Measurements from ENCODE around the gene NMNAT1.
"Not testable (repeated sequence)": the region's sequence is repeated elsewhere in the genome, so short reads cannot be mapped to it uniquely, and the experiment has no call there.

NMNAT1 gene

DNA sequence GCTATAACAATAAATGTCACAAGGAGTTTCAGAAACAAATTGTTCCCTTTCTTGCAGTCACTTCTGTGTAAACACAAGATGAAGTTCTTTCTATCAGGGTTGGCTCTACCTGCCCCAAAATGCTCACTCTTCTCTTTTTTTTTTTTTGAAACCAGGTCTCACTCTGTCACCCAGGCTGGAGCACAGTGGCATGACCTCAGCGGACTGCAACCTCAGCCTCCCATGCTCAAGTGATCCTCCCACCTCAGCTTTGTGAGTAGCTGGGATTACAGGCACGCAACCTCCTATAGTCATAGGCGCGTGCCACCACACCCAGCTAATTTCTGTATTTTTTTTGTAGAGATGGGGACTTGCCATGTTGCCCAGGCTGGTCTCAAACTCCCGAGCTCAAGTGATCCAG lies 22.7 kb upstream of the NMNAT1 start:
- DNase-seq: no peak

DNA sequence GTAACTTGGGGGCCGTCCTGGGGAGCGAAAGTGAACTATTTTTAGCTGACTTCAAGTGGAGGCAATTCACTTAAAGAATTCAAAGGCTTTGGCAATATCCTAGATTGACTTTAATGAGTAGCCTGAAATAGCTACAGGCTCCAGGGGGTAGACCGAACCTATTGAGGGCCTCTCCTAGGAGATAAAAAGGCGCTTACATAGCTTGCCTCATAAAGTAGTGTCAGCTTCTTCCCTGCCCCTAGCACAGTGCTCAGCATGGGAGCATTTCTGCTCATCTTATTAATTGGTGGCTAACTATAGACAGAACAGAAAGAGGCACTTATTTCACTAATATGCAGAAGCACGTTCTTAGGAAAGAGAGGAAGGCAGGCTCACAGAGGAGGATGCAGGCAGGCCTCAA lies 20.9 kb upstream of the NMNAT1 start:
- no peak for DNase-seq

DNA sequence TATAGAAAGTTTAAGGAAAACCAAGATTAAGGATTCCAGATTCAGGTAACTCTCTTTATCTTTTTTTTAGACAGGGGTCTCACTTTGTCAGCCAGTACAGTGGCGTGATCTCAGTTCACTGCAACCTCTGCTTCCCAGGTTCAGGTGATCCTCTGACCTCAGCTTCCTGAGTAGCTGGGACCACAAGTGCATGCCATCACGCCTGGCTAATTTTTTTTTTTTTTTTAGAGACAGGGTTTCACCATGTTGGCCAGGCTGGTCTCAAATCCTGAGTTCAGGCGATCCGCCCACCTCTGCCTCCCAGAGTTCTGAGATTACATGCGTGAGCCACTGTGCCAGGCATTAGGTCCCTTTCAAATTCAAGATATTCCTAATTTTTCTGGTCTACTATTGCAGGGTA lies 16.0 kb upstream of the NMNAT1 start:
- no peak for DNase-seq

DNA sequence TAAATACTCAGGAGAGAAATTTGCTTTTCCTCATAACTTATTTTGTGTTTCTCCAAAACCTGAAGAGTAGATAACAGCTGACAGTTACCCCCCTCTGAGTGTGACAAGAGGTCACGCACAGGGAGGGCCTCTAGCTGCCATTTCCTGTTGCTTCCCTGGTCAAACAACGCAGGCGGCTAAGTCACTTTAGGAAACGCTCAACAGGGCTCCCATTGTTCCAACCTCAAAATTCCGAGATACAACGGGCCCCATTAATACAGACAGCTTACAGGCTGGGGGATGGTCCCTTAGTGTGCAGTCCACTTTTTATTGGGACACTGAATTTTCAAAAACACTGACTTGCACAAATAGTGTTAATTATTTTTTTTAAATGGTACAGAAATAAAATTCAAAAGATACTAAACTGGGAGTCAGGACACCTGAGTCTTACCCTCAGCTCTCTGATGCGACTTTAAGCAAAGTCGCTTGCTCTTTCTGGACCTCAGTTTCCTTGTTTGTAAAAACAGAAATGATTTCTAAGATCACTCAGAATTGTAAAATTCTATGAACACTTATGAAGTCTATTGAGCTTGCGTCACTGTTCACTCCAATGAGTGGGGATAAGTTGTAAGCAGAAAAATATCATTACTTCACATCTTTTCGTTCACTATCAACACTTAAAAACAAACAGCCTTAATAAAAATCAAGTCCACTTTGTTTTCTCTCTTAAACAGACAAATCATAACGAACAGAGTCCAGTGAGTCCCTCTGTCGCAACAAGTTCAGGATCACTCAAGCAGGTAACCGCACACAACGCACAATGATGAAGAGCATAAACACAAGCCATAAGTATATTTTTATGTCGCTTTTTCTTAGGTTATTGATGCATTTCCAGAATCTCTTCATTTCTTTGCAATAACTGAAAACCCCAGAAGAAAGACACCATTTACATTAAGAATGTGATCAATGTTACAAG lies 13.6 kb upstream of the NMNAT1 start:
- DNase-seq: peak in 10 of 14 donors; percentile 10 to 74 (median 47)

DNA sequence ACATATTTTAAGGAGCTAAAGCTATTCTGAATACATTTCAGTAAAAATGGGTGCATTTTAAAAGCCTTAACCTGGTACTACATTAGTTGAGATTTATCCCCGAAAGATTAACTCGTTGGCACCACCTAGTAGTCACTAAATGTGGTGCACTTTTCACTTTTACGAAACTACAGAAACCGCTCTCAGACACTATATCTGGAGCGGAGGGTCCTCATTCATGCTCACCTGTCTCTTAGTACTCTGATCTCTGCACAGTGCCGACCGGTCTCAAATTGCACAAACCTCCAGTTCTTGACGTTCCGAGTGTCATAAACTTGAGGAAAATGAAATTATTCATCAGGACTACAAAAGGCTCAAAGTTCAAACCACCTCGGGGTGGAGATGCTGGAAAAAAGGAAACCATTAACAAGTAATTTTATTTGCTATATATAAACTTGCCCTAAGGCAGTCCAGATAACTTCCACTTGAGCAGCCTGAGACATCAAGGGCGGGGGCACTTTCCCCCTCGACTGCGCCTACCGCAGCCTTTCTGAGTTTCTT lies 806 bp upstream of the NMNAT1 start:
- peak in 1 of 14 donors; percentile 4 for DNase-seq

DNA sequence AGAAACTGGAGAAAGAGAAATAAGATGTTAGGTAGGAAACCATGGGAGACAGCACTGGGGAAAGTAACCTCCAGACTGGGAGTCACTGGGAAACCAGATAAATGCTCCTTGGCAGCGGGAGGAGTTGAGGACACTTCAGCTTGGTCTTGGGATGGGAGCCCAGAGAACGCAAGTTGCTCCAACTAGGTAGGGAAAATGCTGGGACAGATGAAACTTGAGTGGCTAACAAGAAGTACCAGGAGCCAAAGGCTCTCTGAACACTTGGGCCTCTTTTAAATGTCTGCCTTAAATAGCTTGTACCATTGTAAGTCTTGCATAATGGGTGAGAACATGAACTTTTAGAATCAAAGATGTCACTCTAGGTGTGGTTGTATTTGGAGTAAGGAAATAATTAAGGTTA lies 3.0 kb downstream of the NMNAT1 start:
- DNase-seq: no peak

DNA sequence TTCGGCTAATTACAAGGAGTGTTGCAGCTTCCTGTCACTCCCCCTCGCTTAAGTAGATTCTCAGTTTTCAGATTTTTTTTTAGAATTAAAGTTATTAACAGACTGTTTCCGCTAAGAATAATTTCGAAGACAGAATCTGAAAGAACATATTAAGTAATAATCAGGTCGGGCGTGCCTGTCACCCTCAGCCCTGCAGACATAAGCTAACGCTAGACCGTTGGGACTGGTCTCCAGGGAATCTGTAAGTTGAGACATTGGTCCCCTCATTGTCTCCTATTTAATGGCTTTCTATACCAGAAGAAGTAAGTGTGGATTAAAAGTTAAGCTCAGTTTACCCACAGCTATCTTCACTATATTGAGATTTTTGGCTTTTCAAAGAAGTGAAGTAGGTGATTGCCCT lies 14.5 kb downstream of the NMNAT1 start:
- DNase-seq: no peak

DNA sequence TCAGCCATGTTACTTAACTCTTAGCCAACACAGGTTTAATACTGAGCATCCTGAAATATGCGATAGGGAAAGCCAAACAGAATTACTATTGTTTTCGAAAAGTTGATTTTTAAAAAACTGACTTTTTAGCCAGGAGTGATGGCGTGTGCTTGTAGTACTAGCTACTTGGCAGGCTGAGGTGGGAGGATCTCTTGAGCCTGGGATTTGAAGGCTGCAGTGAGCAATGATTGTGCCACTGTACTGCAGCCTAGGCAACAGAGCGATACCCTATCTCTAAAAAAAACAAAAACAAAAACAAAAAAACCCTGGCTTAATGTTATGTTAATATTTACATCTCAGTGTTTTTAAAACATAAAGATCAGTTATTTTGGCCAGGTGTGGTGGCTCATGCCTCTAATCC lies 16.7 kb downstream of the NMNAT1 start:
- no peak for DNase-seq

DNA sequence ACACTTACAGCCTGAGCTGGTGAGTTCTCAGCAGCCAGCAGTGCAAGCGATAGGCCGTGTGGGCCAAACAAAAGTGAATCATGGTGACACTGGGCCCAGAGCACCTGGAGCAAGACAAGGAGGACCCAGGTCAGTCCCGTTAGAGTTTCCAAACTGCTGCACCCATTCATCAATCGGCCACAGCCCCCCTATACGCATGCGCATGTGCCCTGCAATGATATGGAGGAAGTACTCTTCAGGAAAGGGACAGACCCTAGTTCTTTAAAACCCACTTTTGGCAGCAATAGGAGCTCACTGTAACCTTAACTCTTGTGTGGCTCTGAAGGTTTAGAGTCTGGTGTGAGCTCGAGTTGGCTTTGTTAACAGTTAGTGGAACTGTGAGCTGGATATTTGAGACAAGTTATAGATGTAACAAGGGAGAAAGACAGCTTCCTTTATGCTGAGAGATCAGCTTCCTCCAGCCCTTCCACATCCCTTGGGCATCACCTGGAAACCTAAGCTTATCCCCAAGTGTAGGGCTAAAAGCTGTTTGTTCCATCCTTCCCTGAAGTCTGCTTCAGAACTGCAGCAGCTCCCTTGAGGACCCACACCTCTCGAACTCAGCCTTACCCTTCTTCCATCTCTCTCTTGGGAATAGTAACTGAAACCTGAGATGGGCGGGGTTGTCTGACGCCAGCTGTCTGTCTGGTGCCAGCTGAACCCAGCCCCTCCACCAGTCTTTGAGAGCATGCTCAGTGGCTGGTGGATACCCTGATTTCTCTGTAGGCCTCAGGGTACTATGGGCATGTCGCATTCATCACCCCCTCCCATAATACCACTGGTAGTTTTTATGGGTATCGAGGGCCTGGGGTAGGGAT lies 17.7 kb downstream of the NMNAT1 start:
- DNase-seq: no peak

DNA sequence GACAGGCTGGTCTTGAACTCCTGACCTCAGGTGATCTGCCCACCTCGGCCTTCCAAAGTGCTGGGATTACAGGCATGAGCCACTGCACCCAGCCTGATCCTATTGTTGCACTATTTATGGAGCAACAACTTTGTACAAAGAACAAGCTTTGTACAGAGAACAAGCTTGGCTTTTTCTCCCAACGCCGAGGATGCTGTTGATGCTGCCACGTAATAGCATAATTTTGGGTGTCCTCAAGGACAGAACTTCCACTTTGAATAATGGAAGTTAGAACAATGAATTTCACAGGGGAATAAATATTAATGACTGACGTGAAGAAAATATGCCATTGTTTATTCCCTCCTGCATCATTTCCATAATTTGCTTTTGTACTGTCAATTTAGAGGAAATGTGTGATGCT lies 41.0 kb downstream of the NMNAT1 start:
- DNase-seq: peak in 3 of 14 donors; percentile 4 to 14 (median 4)

DNA sequence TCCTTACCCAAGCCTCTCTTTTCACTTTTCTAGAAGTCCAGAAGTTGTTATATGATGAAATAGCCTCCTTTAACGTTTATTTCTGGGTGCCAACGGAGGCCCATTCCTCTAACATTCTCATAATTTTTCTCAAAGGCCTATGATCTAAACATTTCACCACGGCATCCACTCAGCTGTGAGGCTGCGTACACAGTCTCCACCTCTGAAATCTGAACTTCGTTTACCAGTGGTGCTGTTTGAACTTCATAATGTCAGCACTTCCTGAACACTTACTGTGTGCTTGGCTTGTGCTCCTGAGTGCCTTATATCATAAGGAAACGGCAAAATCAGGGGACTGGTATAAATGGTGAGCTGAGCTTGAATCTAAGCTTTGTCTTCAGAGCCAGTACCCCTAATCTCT lies 41.7 kb downstream of the NMNAT1 start:
- no peak for DNase-seq

DNA sequence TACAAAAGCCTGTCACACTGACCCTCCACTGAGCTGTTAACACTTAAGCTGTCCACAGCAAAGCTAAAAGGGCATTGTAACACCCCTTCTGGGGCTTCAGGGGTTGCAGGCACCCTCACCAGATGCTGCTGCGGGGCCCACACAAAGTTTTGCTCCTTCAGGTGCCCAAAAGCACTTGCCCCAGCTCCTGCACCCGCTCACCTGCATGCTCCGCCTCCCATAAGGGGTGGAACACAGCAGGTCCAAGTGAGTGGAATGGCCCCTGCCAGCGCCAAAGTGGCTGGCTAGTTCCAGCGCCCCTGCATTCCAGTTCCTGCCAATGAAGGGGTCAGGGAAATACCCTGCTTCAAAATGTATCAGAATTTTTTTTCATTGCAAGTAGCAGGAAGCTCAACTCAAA lies 46.5 kb downstream of the NMNAT1 start:
- no peak for DNase-seq

DNA sequence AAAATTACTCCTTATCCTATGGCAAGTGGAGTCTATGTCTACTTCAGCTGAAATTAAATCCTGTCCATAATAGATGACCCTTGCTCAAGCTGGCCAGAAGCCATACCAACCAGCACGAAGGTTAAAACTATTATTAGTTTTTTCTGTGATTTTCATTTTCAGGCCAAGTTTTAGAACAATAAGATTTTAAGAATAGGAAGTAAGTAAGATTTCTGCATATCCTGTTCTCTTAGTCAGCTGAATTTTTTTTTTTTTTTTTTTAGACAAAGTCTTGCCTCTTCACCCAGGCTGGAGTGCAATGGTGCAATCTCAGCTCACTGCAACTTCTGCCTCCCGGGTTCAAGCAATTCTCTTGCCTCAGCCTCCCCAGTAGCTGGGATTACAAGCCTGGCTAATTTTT lies 47.7 kb downstream of the NMNAT1 start:
- DNase-seq: no peak

DNA sequence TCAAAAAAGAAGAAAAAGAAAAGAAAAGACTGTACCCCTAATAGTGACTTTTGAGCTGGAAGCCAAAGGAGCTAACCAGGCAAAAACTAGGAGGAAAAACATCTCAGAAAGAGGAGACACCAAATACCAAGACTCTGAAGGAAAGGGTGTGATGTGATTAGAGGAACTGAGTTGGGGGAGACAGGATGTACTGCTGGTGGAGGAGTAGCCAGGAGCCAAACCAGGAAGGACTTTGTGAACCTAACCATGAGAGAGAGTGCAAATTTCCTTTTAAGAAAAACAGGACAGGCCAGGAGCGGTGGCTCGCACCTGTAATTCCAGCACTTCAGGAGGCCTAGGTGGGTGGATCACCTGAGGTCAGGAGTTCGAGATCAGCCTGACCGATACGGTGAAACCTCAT lies 49.6 kb downstream of the NMNAT1 start:
- DNase-seq: no peak

DNA sequence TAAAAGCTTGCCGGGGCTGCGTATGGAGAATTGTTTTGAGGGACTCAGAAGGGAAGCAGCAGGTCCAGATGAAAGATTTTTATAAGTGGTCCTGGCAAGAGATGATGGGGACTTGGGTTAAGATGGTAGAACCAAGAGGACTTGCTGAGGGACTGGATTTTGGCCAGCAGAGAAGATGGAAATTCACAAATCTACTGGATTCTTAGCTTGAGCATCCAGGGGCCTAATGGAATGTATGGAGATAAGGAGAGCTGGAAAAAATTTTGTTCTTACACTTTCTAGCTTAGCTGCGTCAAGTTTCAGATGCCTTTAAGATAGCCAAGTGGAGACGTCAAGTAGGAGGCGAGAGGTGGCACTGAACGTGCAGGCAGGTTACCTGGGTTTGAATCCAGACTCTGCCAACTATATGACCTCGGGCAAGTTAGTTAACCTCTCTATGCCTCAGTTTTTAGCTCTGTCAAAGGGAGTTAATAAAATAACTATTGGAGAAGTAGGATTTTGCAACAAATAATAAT lies 50.3 kb downstream of the NMNAT1 start:
- no peak for DNase-seq

DNA sequence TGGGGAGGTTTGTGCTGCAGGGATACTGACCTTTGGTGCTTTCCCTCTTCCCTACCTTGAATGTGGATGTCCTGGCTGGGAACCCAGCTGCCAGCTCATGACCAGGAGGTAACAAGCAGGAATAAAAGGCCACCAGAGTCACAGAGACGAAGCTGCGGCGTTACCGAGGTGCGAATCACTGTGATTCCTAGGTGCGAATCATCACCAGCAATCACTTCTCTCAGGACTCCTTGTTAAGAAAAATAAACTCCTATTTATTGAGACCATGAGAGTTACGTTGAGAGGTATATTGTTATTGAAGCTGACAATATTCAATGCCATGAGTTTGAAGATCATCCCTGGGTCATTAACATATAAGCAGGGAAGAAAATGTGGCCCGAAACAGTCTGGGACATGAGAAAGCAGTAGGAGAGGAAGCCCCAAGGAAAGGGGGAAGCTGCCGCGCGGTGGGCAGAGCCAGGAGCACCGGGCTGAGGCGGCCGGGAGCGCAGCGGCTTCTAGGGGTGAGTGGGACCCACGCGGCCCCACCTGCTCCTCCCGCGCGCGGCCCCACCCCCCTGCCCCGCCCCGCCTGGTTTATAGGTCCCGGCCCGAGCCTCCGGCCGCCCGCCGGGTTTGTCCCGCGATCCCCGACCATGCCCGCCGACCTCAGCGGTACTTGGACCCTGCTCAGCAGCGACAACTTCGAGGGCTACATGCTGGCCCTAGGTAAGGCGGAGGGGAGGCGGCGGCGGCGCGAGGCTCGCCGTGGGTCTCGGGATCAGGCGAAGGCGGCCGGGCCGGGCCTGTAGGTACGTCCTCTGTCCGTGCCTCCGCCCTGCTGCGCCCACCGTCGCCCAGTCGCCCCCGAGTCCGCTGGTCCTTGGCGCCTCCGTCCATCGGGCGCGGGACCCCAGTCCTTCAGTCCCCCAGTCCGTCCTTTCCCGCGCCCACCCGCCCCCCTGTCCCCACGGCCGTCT lies 53.6 kb downstream of the NMNAT1 start, which contains the start of gene RBP7:
RBP7 (plus strand) TSS at position 605 of the 959 bp plus-strand sequence; CDS start at position 636, 31 bp downstream.
- peak in 1 of 14 donors; percentile 22 for DNase-seq

DNA sequence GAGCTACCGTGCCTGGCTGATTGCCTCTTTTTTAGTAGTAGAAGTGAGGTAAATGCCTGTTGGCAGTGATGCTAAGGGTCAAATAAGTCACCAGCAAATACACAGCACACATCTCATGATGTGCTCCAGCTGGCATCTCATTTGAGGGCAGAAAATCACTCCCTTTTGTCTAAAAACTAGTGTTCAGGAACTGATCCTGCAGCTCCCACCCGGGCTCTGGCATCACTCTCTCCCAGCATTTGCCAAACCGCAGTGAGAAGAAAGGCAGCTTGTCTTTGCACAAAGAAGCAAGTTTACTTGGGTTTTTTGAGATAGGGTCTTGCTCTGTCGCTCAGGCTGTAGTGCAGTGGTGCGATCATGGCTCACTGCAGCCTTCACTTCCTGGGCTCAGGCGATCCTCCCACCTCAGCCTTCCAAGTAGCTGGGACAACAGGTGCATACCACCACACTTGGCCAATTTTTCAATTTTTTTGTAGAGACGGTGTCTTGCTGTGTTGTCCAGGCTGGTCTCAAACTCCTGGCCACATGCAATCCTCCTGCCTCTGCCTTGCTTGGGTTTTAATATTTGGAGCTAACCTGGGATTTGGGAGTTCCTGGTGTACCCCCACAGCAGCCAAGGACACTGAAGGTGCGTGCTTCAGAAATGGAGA lies 57.9 kb downstream of the NMNAT1 start:
- peak in 10 of 14 donors; percentile 4 to 68 (median 34) for DNase-seq

DNA sequence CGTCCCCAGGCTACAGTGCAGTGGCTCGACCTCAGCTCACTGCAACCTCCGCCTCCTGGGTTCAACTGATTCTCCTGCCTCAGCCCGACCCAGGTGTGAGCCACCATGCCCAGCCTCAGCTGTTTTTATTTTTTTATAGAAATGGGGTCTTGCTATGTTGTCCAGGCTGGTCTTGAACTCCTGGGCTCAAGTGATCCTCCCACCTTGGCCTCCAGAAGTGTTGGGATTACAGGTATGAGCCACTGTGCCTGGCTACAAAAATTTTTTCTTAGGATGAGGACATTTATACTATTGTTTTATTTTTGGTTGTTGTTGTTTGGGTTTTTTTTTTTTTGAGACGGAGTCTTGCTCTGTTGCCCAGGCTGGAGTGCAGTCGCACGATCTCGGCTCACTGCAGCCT lies 62.0 kb downstream of the NMNAT1 start:
- not testable (repeated sequence) for DNase-seq

DNA sequence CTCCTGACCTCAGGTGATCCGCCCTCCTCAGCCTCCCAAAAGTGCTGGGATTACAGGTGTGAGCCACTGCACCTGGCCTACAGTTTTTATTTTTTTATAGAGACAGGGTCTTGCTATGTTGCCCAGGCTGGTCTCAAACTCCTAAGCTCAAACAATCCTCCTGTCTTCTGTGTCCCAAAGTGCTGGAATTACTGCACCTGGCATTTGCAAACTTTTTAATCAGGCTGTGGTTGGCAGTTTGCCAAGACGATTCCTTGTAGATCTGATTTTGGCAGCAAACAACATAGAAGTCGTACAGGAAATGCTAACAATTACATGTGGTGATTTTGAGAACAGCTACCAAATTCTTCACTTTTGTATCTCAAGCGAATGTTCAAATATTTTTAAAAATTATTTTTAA lies 63.9 kb downstream of the NMNAT1 start:
- DNase-seq: no peak

DNA sequence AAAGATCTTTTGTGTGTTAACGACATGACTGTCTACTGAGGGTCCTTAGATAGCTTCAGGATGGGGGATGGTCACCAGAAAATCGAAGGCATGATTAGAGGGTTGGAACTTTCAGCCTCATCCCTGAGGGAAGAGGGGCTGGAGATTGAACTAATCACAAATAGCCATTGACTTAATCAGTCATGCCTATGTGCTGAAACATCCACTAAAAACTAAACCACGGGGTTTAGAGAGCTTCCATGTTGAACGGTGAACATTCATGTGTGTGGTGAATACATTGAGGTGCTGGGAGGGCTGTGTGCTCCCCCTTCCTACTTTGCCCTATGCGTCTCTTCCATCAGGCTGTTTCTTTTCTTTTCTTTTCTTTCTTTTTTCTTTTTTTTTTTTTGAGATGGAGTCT lies 70.7 kb downstream of the NMNAT1 start:
- DNase-seq: no peak

DNA sequence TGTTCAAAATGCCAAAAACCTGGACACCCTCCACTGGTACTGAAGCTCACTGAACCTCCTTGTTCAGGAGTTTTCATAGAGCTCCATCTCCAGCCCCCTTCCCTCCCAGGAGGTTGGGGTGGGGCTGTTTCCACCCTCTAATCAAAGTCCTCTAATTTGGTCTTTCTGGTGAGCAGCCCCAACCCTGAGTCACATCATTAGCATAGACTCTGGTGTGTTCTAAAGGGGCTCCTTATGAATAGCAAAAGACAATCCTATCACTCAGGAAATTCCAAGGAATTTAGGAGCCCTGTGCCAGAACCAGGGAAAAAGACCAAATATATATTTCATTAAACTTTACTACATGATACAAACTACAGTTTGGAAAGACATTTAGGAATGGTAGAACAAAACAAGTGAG lies 76.3 kb downstream of the NMNAT1 start:
- DNase-seq: no peak
